ENCODE measurements around the gene CCDC170.

The CCDC170 gene

GRCh38 chr6:151627689-151628444, 134.1 kb downstream of the CCDC170 start:
- H3K9me3 Mint-ChIP-seq: no peaks in the 10 kb centered on the region
- H3K36me3 Mint-ChIP-seq: no peaks in the 10 kb centered on the region
- no peaks in the 10 kb centered on the region for H3K4me1 Mint-ChIP-seq
- H3K27ac Mint-ChIP-seq: no peak overlapping the region
- ATAC-seq (ENCODE audit: low read depth): no peak
- H3K27me3 Mint-ChIP-seq: peaks cover 6% of the 10 kb centered on the region
- DNase-seq (ENCODE audit: low spot score in 2 of 2): no peak
- H3K4me3 Mint-ChIP-seq: no peak overlapping the region

- ATAC-seq (ENCODE audit: low read depth) (no peak), DNase-seq (ENCODE audit: low spot score in 2 of 2) (no peak)
- no peaks in the 10 kb centered on the region for H3K36me3 Mint-ChIP-seq
- peaks cover 9% of the 10 kb centered on the region for H3K27me3 Mint-ChIP-seq
- H3K4me1 Mint-ChIP-seq: no peaks in the 10 kb centered on the region
- H3K27ac Mint-ChIP-seq: no peak overlapping the region
- H3K9me3 Mint-ChIP-seq: no peaks in the 10 kb centered on the region
- H3K4me3 Mint-ChIP-seq: no peak overlapping the region
Measured at GRCh38 chr6:151629791-151630190, 136.0 kb downstream of the CCDC170 start.

DNA sequence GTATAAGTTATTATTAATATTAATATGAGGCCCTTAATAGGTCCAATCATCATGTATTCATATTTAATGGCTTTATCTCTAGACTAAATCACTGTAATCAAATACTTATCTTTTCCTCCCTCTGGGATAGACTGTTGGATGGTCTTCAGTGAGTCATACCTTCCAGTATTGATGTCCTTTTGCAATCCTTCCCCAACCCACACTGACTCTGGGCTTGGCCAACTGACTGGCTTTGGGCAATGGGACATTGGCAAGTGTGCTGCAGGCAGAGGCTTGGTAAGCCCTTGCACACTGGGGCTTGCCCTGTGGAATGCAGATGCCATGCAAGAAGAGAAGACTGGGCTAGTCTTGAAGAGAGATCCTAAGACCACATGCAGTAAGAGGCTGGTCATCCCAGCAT, 136.6 kb downstream of the CCDC170 start:
- H3K9me3 Mint-ChIP-seq: no peaks in the 10 kb centered on the region
- H3K36me3 Mint-ChIP-seq: no peaks in the 10 kb centered on the region
- ATAC-seq (ENCODE audit: low read depth) (no peak), DNase-seq (ENCODE audit: low spot score in 2 of 2) (no peak)
- no peaks in the 10 kb centered on the region for H3K4me1 Mint-ChIP-seq
- H3K27ac Mint-ChIP-seq: no peak overlapping the region
- H3K4me3 Mint-ChIP-seq: no peak overlapping the region
- peaks cover 9% of the 10 kb centered on the region for H3K27me3 Mint-ChIP-seq

- no peak overlapping the region for H3K27ac Mint-ChIP-seq
- H3K4me3 Mint-ChIP-seq: no peak overlapping the region
- no peak for DNase-seq (ENCODE audit: low spot score in 2 of 2)
- no peak for ATAC-seq (ENCODE audit: low read depth)
- H3K4me1 Mint-ChIP-seq: no peaks in the 10 kb centered on the region
- peaks cover 3% of the 10 kb centered on the region for H3K9me3 Mint-ChIP-seq
- peaks cover 9% of the 10 kb centered on the region for H3K27me3 Mint-ChIP-seq
- no peaks in the 10 kb centered on the region for H3K36me3 Mint-ChIP-seq
Measured at GRCh38 chr6:151630991-151631655, 137.3 kb downstream of the CCDC170 start.

GRCh38 chr6:151632415-151632987, 138.7 kb downstream of the CCDC170 start:
- H3K36me3 Mint-ChIP-seq: no peaks in the 10 kb centered on the region
- ATAC-seq (ENCODE audit: low read depth) (no peak), DNase-seq (ENCODE audit: low spot score in 2 of 2) (no peak)
- H3K4me1 Mint-ChIP-seq: no peaks in the 10 kb centered on the region
- peaks cover 9% of the 10 kb centered on the region for H3K27me3 Mint-ChIP-seq
- H3K27ac Mint-ChIP-seq: no peak overlapping the region
- no peak overlapping the region for H3K4me3 Mint-ChIP-seq
- H3K9me3 Mint-ChIP-seq: peaks cover 3% of the 10 kb centered on the region

DNA sequence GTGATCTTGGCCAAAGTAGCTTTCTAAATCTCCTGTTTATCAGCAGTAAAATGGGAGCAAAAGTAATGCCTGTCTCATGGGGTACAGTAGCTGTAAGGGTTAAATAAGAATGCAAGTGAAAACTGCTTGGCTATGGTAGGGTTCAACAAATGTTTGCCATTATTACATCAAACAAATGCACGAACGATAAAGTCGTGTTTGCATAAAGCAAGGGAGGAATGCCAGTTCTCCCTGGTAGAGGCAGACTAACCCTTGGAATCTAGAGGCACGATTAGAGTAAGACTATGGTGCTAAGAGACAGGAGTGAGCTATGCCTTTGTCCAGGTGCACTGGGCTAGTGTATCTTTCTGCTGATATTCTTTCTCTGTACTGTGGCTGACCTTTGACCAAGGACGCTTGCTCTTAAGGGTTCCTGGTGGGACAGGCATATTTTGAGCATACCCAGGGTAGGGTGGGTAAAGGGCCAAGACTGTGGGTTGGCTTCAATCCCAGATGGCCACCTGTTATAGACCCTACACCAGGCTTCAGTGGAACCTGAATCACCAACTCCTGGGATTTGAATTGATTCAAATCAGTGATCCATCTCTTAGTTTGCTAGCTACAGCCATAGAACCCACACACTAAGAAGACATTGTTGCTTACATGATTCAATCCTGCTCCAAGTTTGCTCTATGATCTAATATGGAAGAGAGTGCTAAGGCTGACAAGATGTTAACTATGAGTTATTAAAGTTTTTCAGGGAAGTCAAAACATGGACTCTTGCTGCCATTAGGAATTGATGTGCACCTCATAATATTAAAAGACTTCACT, 139.9 kb downstream of the CCDC170 start:
- no peaks in the 10 kb centered on the region for H3K36me3 Mint-ChIP-seq
- no peaks in the 10 kb centered on the region for H3K4me1 Mint-ChIP-seq
- peaks cover 5% of the 10 kb centered on the region for H3K9me3 Mint-ChIP-seq
- DNase-seq (ENCODE audit: low spot score in 2 of 2) (no peak), ATAC-seq (ENCODE audit: low read depth) (no peak)
- H3K4me3 Mint-ChIP-seq: no peak overlapping the region
- H3K27me3 Mint-ChIP-seq: peaks cover 7% of the 10 kb centered on the region
- H3K27ac Mint-ChIP-seq: no peak overlapping the region

DNA sequence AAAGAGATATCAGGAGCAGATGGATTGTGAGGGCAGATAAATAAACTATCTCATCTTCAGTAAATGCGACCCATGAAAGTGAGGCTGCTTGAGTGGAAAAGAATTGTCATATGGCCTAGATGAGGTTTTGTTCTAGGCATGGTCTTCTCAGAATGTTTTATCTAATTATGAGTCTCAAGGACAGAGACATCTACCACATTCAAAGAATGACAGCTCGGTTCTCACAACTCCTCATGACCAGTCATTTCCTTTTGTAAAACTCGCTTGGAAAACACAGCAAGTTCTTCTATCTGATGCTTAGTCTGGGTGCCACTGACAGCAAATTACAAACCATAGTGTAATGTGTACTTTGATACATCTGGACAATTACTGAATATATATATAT, 140.5 kb downstream of the CCDC170 start:
- peaks cover 5% of the 10 kb centered on the region for H3K9me3 Mint-ChIP-seq
- H3K4me1 Mint-ChIP-seq: no peaks in the 10 kb centered on the region
- DNase-seq (ENCODE audit: low spot score in 2 of 2): no peak
- H3K27ac Mint-ChIP-seq: no peak overlapping the region
- ATAC-seq (ENCODE audit: low read depth): no peak
- H3K36me3 Mint-ChIP-seq: no peaks in the 10 kb centered on the region
- H3K4me3 Mint-ChIP-seq: no peak overlapping the region
- peaks cover 7% of the 10 kb centered on the region for H3K27me3 Mint-ChIP-seq

DNA sequence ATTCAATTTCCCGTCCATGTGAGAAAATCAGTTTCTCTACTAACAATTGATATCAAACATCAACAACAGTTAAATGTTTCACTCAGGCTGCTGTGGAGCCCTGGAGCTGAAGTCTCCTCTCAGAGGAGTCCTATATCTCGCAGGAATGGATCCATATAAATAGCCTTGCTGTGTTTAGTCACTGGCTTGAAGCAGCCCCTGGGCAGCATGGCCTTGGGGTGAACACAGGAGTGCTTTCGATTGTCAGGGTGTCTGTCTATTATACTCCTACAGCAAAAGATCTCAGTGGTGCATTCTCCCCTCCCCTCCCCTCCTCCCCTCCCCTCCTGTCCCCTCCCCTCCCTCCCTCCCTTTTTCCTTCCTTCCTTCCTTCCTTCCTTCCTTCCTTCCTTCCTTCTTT, 141.9 kb downstream of the CCDC170 start:
- no peaks in the 10 kb centered on the region for H3K4me1 Mint-ChIP-seq
- no peak for DNase-seq (ENCODE audit: low spot score in 2 of 2)
- ATAC-seq (ENCODE audit: low read depth): no peak
- H3K4me3 Mint-ChIP-seq: no peak overlapping the region
- no peak overlapping the region for H3K27ac Mint-ChIP-seq
- peaks cover 9% of the 10 kb centered on the region for H3K9me3 Mint-ChIP-seq
- no peaks in the 10 kb centered on the region for H3K36me3 Mint-ChIP-seq
- peaks cover 5% of the 10 kb centered on the region for H3K27me3 Mint-ChIP-seq

GRCh38 chr6:151637814-151638213, 144.0 kb downstream of the CCDC170 start:
- H3K4me1 Mint-ChIP-seq: no peaks in the 10 kb centered on the region
- H3K36me3 Mint-ChIP-seq: no peaks in the 10 kb centered on the region
- no peak overlapping the region for H3K4me3 Mint-ChIP-seq
- ATAC-seq (ENCODE audit: low read depth): no peak
- H3K9me3 Mint-ChIP-seq: peaks cover 13% of the 10 kb centered on the region
- no peak for DNase-seq (ENCODE audit: low spot score in 2 of 2)
- peaks cover 4% of the 10 kb centered on the region for H3K27me3 Mint-ChIP-seq
- H3K27ac Mint-ChIP-seq: no peak overlapping the region

DNA sequence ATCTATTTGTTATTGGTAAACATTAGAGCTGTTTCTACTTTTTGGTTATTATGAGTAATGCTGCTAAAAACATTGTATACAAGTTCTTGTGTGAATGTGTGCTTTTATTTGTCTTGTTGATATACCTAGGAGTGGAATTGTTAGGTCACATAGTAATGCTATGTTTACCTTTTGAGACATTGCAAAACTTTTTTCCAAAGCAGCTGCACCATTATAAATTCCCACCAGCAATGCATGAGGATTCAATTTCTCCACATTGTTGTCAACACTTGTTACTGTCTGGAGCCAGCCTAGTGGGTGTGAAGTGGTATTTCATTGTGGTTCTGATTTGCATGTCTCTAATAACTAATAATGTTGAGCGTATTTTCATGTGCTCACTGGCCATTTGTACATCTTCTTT, 145.9 kb downstream of the CCDC170 start:
- no peaks in the 10 kb centered on the region for H3K36me3 Mint-ChIP-seq
- peaks cover 13% of the 10 kb centered on the region for H3K9me3 Mint-ChIP-seq
- no peak for ATAC-seq (ENCODE audit: low read depth)
- no peak for DNase-seq (ENCODE audit: low spot score in 2 of 2)
- H3K27me3 Mint-ChIP-seq: peaks cover 4% of the 10 kb centered on the region
- H3K4me1 Mint-ChIP-seq: no peaks in the 10 kb centered on the region
- no peak overlapping the region for H3K4me3 Mint-ChIP-seq
- H3K27ac Mint-ChIP-seq: no peak overlapping the region

DNA sequence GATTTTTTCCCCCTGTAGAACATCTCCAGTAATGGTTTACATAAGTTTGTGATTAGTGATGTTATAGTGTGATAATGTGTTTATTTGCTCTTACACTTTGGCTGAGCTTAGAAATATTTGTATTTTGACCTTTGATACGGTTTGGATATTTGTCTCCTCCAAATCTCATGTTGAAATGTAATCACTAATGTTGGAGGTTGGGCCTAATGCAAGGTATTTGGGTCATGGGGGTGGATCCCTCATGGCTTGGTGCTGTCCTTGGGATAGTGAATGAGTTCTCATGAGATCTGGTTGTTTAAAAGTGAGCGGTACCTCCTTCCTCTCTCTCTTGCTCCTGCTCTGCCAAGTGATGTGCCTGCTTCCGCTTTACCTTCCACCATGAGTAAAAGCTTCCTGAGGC, 147.2 kb downstream of the CCDC170 start:
- no peaks in the 10 kb centered on the region for H3K4me1 Mint-ChIP-seq
- H3K9me3 Mint-ChIP-seq: peaks cover 11% of the 10 kb centered on the region
- no peak overlapping the region for H3K4me3 Mint-ChIP-seq
- H3K27ac Mint-ChIP-seq: no peak overlapping the region
- DNase-seq (ENCODE audit: low spot score in 2 of 2): no peak
- ATAC-seq (ENCODE audit: low read depth): no peak
- H3K36me3 Mint-ChIP-seq: no peaks in the 10 kb centered on the region
- peaks cover 6% of the 10 kb centered on the region for H3K27me3 Mint-ChIP-seq

DNA sequence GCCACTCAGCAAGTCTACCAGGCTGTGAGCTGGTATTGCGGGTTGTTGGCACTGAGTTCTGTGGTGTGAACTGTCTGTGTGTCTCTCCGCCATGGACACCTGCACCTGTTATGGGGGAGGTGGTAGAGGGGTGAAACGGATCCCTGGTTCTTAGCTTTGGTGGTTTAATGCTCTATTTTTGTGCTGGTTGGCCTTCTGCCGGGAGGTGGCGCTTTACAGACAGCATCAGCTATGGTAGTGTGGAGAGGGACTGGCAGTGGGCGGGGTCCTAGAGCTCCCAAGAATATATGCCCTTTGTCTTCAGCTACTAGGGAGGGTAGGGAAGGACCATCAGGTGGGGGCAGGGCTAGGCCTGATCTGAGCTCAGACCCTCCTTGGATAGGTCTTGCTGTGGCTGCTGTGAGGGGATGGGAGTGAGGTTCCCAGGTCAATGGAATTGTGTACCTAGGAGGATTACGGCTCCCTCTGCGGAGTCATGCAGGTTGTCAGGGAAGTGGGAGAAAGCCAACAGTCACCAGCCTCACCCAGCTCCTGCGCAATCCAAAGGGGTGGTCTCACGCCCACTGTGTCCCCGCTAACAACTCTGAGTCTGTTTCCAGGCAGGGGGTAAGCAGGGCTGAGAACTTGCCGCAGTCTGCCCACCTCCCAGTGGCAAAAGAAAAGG, 154.3 kb downstream of the CCDC170 start:
- Mint-ChIP-seq H3K27ac (no peak overlapping the region), H3K4me3 (no peak overlapping the region)

GRCh38 chr6:151649835-151650234, 156.0 kb downstream of the CCDC170 start:
- no peak for ATAC-seq (ENCODE audit: low read depth)
- Mint-ChIP-seq H3K27ac (no peak overlapping the region), H3K9me3 (peaks cover 4% of the 10 kb centered on the region), H3K27me3 (peaks cover 18% of the 10 kb centered on the region), H3K4me3 (no peak overlapping the region), H3K4me1 (no peaks in the 10 kb centered on the region), H3K36me3 (peaks cover 4% of the 10 kb centered on the region)
- no peak for DNase-seq (ENCODE audit: low spot score in 2 of 2)

More for the DNA sequence above, 154.3 kb downstream of the CCDC170 start:
- H3K36me3 Mint-ChIP-seq: no peaks in the 10 kb centered on the region
- peaks cover 20% of the 10 kb centered on the region for H3K27me3 Mint-ChIP-seq
- no peaks in the 10 kb centered on the region for H3K4me1 Mint-ChIP-seq
- DNase-seq (ENCODE audit: low spot score in 2 of 2): no peak
- ATAC-seq (ENCODE audit: low read depth): no peak
- no peaks in the 10 kb centered on the region for H3K9me3 Mint-ChIP-seq

Data from memory B cell (primary cell).